OCI-LY1 (cell line): ENCODE data around the gene STK4.

Source experiments
- EZH2 ChIP-seq: fragments of 200-600 bp; sonication (generic), shearing (Covaris generic); IDR thresholded peaks from 2 replicates; pipeline ENCODE4 v1.8.0; 2017; ENCODE audit warnings: borderline replicate concordance, mixed run types, mild to moderate bottlenecking, antibody characterized with exemption, low read length, moderate library complexity, mixed read lengths
- TF ChIP-seq, protein P1 (sequence below): fragments of 200-600 bp; sonication (generic), shearing (Covaris generic); IDR thresholded peaks from 2 replicates; pipeline ENCODE4 v1.5.1; 2017; ENCODE audit warnings: mild to moderate bottlenecking, antibody characterized with exemption, low read length, moderate library complexity, mixed read lengths

DNA sequence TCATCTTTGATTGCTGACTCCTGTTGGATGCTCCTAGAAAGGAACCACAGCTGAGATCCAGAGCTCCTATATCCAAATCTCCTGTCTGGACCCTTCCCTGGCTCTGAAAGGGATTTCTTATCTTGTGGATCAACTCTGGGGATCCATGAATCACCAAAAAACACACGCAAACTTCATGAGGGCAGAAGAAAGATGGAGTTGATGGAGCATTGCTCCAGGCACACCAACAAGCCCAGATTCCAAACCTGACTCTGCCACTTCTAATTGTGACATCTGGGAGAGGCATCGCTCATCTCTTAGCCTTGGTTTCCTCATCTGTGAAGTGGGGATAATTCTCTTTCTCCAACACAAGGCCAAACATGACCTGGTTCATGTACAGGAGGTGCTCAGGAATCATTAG, 127.9 kb downstream of the STK4 start:
- TF ChIP-seq, protein P1, sequence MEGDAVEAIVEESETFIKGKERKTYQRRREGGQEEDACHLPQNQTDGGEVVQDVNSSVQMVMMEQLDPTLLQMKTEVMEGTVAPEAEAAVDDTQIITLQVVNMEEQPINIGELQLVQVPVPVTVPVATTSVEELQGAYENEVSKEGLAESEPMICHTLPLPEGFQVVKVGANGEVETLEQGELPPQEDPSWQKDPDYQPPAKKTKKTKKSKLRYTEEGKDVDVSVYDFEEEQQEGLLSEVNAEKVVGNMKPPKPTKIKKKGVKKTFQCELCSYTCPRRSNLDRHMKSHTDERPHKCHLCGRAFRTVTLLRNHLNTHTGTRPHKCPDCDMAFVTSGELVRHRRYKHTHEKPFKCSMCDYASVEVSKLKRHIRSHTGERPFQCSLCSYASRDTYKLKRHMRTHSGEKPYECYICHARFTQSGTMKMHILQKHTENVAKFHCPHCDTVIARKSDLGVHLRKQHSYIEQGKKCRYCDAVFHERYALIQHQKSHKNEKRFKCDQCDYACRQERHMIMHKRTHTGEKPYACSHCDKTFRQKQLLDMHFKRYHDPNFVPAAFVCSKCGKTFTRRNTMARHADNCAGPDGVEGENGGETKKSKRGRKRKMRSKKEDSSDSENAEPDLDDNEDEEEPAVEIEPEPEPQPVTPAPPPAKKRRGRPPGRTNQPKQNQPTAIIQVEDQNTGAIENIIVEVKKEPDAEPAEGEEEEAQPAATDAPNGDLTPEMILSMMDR, result no peak
- TF ChIP-seq EZH2, result no peak
